Measurements from ENCODE around the gene EGFR.

GRCh38 chr7:55073976-55074528 lies 55.2 kb downstream of the EGFR start:
- TF ChIP-seq POLR2A (IDR thresholded peaks at IDR 0.05; ENCODE audit: extremely low read depth, insufficient read length) (no peak), CTCF (IDR thresholded peaks at IDR 0.05; ENCODE audit: low read depth, low read length) (no peak), MYC (IDR thresholded peaks at IDR 0.05; ENCODE audit: low read depth, low read length) (no peak)
